ENCODE measurements around the gene ZNF526.

DNA sequence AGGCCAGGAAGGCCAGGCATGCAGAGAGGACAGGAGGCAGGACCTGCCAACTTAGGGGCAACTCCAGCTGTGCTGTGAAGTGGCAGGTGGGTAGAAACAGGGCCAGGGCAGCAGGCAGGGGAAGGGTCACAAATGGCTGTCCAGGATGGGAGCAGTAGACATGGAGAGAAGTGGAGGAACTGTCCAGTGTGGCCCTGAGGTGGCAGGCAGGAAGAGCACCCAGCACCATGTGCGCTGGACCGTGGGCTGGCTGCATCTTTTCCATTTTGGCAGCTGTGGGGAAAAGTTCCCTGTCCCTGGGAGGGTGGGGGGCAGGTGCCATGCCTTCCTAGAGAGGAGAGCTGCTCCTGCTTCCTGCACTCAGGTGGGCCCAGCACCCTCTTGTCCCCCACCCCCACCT, 16.4 kb upstream of the ZNF526 start:
- TF ChIP-seq RARB (CRISPR knock-in tag; IDR thresholded peaks at IDR 0.05) = no peak
- TF ChIP-seq CSDC2 (CRISPR knock-in tag; IDR thresholded peaks at IDR 0.05) = no peak
- TF ChIP-seq, protein P1, sequence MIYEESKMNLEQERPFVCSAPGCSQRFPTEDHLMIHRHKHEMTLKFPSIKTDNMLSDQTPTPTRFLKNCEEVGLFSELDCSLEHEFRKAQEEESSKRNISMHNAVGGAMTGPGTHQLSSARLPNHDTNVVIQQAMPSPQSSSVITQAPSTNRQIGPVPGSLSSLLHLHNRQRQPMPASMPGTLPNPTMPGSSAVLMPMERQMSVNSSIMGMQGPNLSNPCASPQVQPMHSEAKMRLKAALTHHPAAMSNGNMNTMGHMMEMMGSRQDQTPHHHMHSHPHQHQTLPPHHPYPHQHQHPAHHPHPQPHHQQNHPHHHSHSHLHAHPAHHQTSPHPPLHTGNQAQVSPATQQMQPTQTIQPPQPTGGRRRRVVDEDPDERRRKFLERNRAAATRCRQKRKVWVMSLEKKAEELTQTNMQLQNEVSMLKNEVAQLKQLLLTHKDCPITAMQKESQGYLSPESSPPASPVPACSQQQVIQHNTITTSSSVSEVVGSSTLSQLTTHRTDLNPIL (CRISPR knock-in tag; IDR thresholded peaks at IDR 0.05; ENCODE audit: low read depth) = no peak
- TF ChIP-seq ZFP3 (CRISPR knock-in tag; IDR thresholded peaks at IDR 0.05) = no peak
- TF ChIP-seq ZC3H10 (CRISPR knock-in tag; IDR thresholded peaks at IDR 0.05) = no peak
- TF ChIP-seq, protein P2, sequence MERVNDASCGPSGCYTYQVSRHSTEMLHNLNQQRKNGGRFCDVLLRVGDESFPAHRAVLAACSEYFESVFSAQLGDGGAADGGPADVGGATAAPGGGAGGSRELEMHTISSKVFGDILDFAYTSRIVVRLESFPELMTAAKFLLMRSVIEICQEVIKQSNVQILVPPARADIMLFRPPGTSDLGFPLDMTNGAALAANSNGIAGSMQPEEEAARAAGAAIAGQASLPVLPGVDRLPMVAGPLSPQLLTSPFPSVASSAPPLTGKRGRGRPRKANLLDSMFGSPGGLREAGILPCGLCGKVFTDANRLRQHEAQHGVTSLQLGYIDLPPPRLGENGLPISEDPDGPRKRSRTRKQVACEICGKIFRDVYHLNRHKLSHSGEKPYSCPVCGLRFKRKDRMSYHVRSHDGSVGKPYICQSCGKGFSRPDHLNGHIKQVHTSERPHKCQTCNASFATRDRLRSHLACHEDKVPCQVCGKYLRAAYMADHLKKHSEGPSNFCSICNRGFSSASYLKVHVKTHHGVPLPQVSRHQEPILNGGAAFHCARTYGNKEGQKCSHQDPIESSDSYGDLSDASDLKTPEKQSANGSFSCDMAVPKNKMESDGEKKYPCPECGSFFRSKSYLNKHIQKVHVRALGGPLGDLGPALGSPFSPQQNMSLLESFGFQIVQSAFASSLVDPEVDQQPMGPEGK (CRISPR knock-in tag; IDR thresholded peaks at IDR 0.05; ENCODE audit: borderline replicate concordance) = no peak

Data from SK-N-SH treated with all-trans-retinoic acid at 6 μM for 48 hours (cell line).